Ovary (tissue), 3 donors: ENCODE measurements around the gene USP30.

Source experiments
- CTCF ChIP-seq, 3 donors: fragments of 450-650 bp in 2 of 3; fragments of 200-600 bp in 1 of 3; IDR thresholded peaks; one replicate each; pipeline versions ENCODE4 v1.5.1 to v1.8.0; 2016 to 2022; ENCODE audit warnings: antibody characterized with exemption in 3 of 3, mild to moderate bottlenecking in 1 of 3
- EP300 ChIP-seq: sonication (generic); formaldehyde crosslinking; IDR thresholded peaks from one replicate; pipeline ENCODE4 v1.6.1; 2017; ENCODE audit warnings: antibody characterized with exemption
- POLR2A ChIP-seq: fragments of 450-650 bp; IDR thresholded peaks from one replicate; pipeline ENCODE4 v1.6.1; 2017; ENCODE audit warnings: antibody characterized with exemption, mild to moderate bottlenecking, moderate library complexity
- donor health status: DM: no; HTN: no; CAD: no.

- TF ChIP-seq CTCF (IDR thresholded peaks at IDR 0.05) (no peak), EP300 (no peak), POLR2A (no peak)
Measured at GRCh38 chr12:109131154-109132050, 79.0 kb downstream of the USP30 start.
